Measurements from ENCODE around the gene NDUFB4.

Gene NDUFB4

DNA sequence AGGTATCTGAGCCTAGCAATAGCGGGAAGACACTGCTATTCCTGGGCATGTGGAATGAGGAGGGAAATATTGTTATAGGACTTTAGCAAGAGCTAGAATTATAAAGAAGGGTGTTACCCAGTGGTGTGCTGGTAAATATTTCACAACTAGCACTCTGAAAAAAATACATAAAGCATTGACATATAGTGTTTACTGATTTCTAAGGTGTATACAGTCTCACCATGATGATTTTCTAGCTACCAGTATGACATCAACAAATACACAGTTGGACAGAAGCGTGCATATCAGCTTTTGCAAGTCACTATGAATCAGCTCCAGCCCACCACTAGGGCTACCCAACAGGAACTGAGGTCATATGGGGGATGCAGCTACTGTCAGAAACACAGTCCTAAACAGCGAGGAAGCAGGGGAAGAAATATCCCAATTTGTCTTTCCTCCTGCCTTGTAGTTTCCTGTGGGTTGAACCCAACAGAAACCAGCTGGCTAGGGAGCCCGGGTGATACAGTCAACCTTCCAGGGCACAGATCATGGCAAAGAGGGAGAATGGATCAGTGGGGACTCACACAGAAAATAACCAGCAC, 46.3 kb downstream of the NDUFB4 start:
- H2AFZ ChIP-seq (ENCODE audit: low read depth, low read length): no peak overlapping the region
- no peak overlapping the region for H3K4me3 ChIP-seq (ENCODE audit: low read length)
- H3K27ac ChIP-seq (ENCODE audit: low read length): no peak overlapping the region
- no peaks in the 10 kb centered on the region for H4K20me1 ChIP-seq (ENCODE audit: insufficient read depth, low read length)
- H3K4me2 ChIP-seq (ENCODE audit: low read length): no peak overlapping the region
- 0 out of 2 replicates have a peak, but pooled peaks cover 3% of the 10 kb centered on the region for H3K9me3 ChIP-seq (ENCODE audit: insufficient read depth, low read length)
- no peaks in the 10 kb centered on the region for H3K79me2 ChIP-seq (ENCODE audit: low read length)
- peaks cover 2% of the 10 kb centered on the region; the same call in 1 of the 2 replicates for H3K27me3 ChIP-seq (ENCODE audit: low read depth, low read length)
- H3K9ac ChIP-seq (ENCODE audit: low read length): no peak overlapping the region
- no peak for TF ChIP-seq EZH2phosphoT487 (IDR thresholded peaks at IDR 0.05; ENCODE audit: low read depth)
- TF ChIP-seq, protein P1, sequence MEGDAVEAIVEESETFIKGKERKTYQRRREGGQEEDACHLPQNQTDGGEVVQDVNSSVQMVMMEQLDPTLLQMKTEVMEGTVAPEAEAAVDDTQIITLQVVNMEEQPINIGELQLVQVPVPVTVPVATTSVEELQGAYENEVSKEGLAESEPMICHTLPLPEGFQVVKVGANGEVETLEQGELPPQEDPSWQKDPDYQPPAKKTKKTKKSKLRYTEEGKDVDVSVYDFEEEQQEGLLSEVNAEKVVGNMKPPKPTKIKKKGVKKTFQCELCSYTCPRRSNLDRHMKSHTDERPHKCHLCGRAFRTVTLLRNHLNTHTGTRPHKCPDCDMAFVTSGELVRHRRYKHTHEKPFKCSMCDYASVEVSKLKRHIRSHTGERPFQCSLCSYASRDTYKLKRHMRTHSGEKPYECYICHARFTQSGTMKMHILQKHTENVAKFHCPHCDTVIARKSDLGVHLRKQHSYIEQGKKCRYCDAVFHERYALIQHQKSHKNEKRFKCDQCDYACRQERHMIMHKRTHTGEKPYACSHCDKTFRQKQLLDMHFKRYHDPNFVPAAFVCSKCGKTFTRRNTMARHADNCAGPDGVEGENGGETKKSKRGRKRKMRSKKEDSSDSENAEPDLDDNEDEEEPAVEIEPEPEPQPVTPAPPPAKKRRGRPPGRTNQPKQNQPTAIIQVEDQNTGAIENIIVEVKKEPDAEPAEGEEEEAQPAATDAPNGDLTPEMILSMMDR (IDR thresholded peaks at IDR 0.05; ENCODE audit: low read depth, low read length): no peak
- peaks cover 19% of the 10 kb centered on the region for H3K4me1 ChIP-seq (ENCODE audit: low read length)
- no peaks in the 10 kb centered on the region for H3K36me3 ChIP-seq (replicated peaks; ENCODE audit: low read depth, low read length)

- no peak overlapping the region for H3K27ac ChIP-seq (ENCODE audit: low read length)
- H3K27me3 ChIP-seq (ENCODE audit: low read depth, low read length): peaks cover 2% of the 10 kb centered on the region; the same call in 1 of the 2 replicates
- no peaks in the 10 kb centered on the region for H3K9me3 ChIP-seq (ENCODE audit: insufficient read depth, low read length)
- TF ChIP-seq, protein P1 (IDR thresholded peaks at IDR 0.05; ENCODE audit: low read depth, low read length): no peak
- no peak for TF ChIP-seq EZH2phosphoT487 (IDR thresholded peaks at IDR 0.05; ENCODE audit: low read depth)
- H4K20me1 ChIP-seq (ENCODE audit: insufficient read depth, low read length): no peaks in the 10 kb centered on the region
- no peak overlapping the region for H2AFZ ChIP-seq (ENCODE audit: low read depth, low read length)
- no peak overlapping the region for H3K9ac ChIP-seq (ENCODE audit: low read length)
- no peaks in the 10 kb centered on the region for H3K79me2 ChIP-seq (ENCODE audit: low read length)
- H3K4me3 ChIP-seq (ENCODE audit: low read length): no peak overlapping the region
- peaks cover 19% of the 10 kb centered on the region for H3K4me1 ChIP-seq (ENCODE audit: low read length)
- peak overlapping the region; percentile 46; the same call in 1 of the 2 replicates for H3K4me2 ChIP-seq (ENCODE audit: low read length)
- no peaks in the 10 kb centered on the region for H3K36me3 ChIP-seq (replicated peaks; ENCODE audit: low read depth, low read length)
Observed at GRCh38 chr3:120645083-120645845, 49.1 kb downstream of the NDUFB4 start.

- Histone ChIP-seq H3K4me2 (ENCODE audit: low read length) (no peak overlapping the region), H3K36me3 (replicated peaks; ENCODE audit: low read depth, low read length) (no peaks in the 10 kb centered on the region), H2AFZ (ENCODE audit: low read depth, low read length) (no peak overlapping the region), H3K4me3 (ENCODE audit: low read length) (no peak overlapping the region), H3K4me1 (ENCODE audit: low read length) (peaks cover 19% of the 10 kb centered on the region), H3K27me3 (ENCODE audit: low read depth, low read length) (peaks cover 2% of the 10 kb centered on the region; the same call in 1 of the 2 replicates), H3K79me2 (ENCODE audit: low read length) (no peaks in the 10 kb centered on the region), H3K9me3 (ENCODE audit: insufficient read depth, low read length) (no peaks in the 10 kb centered on the region), H3K9ac (ENCODE audit: low read length) (no peak overlapping the region), H3K27ac (ENCODE audit: low read length) (no peak overlapping the region), H4K20me1 (ENCODE audit: insufficient read depth, low read length) (no peaks in the 10 kb centered on the region)
- TF ChIP-seq, protein P1 (IDR thresholded peaks at IDR 0.05; ENCODE audit: low read depth, low read length): no peak
- TF ChIP-seq EZH2phosphoT487 (IDR thresholded peaks at IDR 0.05; ENCODE audit: low read depth): no peak
Observed at GRCh38 chr3:120646771-120647432, 50.8 kb downstream of the NDUFB4 start.

DNA sequence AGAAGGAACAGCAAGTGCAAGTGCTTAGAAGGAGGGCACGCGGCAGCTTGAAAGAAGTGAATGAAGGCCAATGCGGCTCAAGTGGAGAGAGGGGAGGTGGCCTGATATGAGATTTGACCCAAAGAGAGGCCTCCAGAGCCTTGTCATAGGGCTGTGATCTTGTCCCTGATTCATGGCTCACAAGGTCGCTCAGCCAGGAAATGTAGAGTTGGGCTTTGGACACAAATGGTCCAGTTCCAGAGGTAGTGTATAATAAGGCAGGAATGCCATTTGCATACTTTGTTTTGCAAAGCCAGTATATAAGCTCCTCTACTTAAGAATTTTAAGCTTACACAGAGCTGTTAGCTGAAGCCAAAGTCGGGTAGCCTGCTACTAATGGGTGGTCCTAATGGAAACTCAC, 52.2 kb downstream of the NDUFB4 start:
- Histone ChIP-seq H3K27ac (ENCODE audit: low read length) (no peak overlapping the region), H3K79me2 (ENCODE audit: low read length) (no peaks in the 10 kb centered on the region), H3K9me3 (ENCODE audit: insufficient read depth, low read length) (no peaks in the 10 kb centered on the region), H3K36me3 (replicated peaks; ENCODE audit: low read depth, low read length) (no peaks in the 10 kb centered on the region), H3K4me2 (ENCODE audit: low read length) (no peak overlapping the region), H4K20me1 (ENCODE audit: insufficient read depth, low read length) (no peaks in the 10 kb centered on the region), H2AFZ (ENCODE audit: low read depth, low read length) (no peak overlapping the region), H3K9ac (ENCODE audit: low read length) (no peak overlapping the region), H3K27me3 (ENCODE audit: low read depth, low read length) (peaks cover 2% of the 10 kb centered on the region; the same call in 1 of the 2 replicates), H3K4me3 (ENCODE audit: low read length) (no peak overlapping the region), H3K4me1 (ENCODE audit: low read length) (peaks cover 19% of the 10 kb centered on the region)
- TF ChIP-seq, protein P1 (IDR thresholded peaks at IDR 0.05; ENCODE audit: low read depth, low read length): no peak
- no peak for TF ChIP-seq EZH2phosphoT487 (IDR thresholded peaks at IDR 0.05; ENCODE audit: low read depth)
